Smooth muscle cell of the pulmonary artery (primary cell): ENCODE measurements around the gene RAB37. TPM values are rescaled to one million over a fixed set of nuclear protein-coding genes. Genes with fewer than 3 reads are reported as not detected.

Experiments
- total RNA-seq: library from RNA; depleted of rRNA; stranded (reverse); fragments of >200 nt; gene quantifications from 2 replicates; pipeline ENCODE4 v1.2.3, GENCODE V29; 2014

RAB37 gene, protein sequence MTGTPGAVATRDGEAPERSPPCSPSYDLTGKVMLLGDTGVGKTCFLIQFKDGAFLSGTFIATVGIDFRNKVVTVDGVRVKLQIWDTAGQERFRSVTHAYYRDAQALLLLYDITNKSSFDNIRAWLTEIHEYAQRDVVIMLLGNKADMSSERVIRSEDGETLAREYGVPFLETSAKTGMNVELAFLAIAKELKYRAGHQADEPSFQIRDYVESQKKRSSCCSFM
- total RNA-seq = 0.33 and 0.36 TPM in 2 replicates

DNA sequence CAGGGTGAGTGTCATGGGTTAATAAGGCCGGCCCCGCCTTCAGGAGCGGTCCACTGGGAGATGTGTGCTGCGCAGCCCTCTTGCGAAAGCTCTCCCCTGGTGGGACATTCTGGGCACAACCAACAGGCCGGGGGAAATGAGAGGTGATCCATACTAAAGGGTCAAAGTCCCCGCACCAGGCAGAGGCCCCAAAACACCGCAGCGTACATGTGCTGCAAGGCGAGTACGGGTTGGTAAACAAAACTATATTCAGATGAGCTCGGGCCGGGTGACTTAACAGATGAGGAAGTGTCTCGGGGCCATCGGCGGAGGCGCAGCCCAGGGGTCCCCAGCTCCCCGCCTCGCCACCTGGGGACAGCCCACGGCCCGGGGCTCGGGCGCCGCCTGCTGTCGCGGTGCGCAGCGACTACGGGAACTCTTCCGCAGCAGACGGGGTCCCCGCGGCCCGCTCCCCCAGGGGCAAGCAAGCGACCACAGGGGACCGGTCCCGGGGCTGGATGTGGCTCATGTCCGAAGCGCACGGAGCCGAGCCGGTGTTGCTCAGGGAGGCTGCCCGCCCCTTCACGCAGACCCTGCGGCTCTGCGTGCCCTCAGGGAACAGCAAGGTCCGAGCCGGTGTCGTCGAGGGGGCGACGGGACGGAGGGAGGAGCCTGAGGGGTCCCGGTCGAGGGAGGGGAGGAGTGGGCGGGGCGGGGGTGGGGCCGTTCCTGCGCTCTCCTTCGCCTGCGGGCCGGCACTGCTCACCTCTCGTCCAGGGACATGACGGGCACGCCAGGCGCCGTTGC lies at the start of gene RAB37:
Gene RAB37, plus strand, starts transcription at position 744 of the 786 bp plus-strand sequence. Its CDS starts 17 bp downstream, at position 761.

DNA sequence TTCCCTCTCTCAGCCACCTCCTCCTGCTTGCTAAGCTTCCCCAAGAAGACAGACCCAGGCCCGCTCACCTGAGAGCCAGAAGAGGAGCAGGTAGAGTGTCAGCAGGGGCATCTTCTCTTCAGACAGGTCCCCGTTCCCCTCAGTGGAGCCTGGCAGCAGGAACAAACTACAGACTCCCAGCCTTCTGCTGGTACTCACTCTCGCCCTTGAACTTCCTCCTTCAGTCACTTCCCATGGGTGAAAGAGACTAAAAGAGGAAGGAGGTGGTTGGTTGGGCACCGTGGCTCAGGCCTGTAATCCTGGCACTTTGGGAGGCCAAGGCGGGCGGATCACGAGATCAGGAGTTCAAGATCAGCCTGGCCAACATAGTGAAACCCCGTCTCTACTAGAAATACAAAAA lies 24.3 kb upstream of the RAB37 start, which contains the start of gene CD300LF:
Gene CD300LF, minus strand, starts transcription at position 168 of the 400 bp plus-strand sequence. Its CDS starts 57 bp downstream, at position 111.

DNA sequence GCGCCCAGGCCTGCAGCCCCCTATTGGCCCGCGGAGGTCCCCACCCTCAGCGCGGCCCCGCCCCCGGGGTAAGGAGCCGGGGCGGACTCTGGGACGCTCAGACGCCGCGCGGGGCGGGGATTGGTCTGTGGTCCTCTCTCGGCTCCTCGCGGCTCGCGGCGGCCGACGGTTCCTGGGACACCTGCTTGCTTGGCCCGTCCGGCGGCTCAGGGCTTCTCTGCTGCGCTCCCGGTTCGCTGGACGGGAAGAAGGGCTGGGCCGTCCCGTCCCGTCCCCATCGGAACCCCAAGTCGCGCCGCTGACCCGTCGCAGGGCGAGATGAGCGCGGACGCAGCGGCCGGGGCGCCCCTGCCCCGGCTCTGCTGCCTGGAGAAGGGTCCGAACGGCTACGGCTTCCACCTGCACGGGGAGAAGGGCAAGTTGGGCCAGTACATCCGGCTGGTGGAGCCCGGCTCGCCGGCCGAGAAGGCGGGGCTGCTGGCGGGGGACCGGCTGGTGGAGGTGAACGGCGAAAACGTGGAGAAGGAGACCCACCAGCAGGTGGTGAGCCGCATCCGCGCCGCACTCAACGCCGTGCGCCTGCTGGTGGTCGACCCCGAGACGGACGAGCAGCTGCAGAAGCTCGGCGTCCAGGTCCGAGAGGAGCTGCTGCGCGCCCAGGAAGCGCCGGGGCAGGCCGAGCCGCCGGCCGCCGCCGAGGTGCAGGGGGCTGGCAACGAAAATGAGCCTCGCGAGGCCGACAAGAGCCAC lies 11.6 kb downstream of the RAB37 start, which contains the start of gene NHERF1:
Gene NHERF1, plus strand, starts transcription at position 100 of the 750 bp plus-strand sequence. Its CDS starts 219 bp downstream, at position 319.

DNA sequence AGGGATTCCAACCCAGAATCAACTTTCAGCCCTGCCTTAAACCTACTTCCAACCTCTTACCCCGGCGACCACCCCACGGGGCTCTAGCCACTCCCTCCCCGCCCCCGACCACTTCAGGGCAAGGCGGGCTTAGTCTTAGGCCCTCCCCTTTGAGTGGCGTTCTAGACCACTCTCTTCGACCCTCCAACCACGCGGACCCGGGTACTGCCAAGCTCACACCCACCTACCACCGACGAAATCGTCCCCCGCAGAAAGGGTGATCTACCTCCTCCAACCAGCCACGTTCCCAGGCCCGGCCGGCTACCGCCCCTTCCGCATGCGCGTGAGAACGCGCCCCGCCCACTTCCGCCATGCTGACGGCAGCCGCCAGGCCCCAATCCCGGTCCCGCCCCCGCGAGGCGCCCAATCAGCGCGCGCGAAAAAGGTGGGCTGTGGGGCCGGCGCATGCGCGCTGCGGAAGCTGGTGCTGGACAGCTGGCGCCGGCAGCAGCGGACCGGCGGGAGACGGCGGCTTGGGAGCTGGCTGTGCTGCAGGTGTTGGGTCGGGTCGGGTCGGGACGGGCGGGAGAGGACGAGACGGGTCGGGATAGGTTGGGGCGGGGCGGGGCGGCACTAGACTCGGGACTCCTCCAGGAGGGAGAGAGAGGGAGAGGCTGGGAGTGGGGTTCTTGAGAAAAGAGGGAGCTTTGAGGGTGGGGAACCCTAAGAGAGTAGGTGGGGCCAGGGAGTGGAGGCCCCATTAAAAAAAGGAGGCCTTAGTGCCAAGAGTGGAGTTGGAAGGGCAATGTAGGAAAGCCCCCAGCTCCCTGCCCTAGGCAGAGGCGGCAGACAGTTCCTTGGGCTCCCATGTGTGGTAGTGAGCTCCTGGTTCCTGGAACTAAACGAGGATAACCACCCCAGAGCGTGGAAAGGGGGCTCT lies 39.2 kb downstream of the RAB37 start, which contains the start of gene NAT9:
Gene NAT9, minus strand, starts transcription at position 302 of the 919 bp plus-strand sequence. CDS start 647 bp downstream, outside the sequence.

Other genes starting within 250 kb of the RAB37 start
- gene CD300LB, start 205.8 kb upstream of the RAB37 start, total RNA-seq = not detected in 2 replicates
- gene CD300C, start 191.1 kb upstream of the RAB37 start, total RNA-seq = not detected in 2 replicates
- not detected in 2 replicates for gene CD300H, start 169.7 kb upstream of the RAB37 start, total RNA-seq
- gene CD300LD, start 145.0 kb upstream of the RAB37 start, total RNA-seq = not detected in 2 replicates
- not detected in 2 replicates for gene CD300E, start 113.5 kb upstream of the RAB37 start, total RNA-seq
- gene CD300LF, start 24.3 kb upstream of the RAB37 start, total RNA-seq = not detected in 2 replicates
- gene NHERF1, start 11.4 kb downstream of the RAB37 start, total RNA-seq = 13.0 and 14.5 TPM in 2 replicates
- gene NAT9, start 39.1 kb downstream of the RAB37 start, total RNA-seq = 32.6 and 46.7 TPM in 2 replicates
- gene GRIN2C, start 122.6 kb downstream of the RAB37 start, total RNA-seq = 0.13 and 0.50 TPM in 2 replicates
- 25.0 and 43.9 TPM in 2 replicates for gene FDXR, start 135.7 kb downstream of the RAB37 start, total RNA-seq
- not detected in 2 replicates for gene FADS6, start 156.4 kb downstream of the RAB37 start, total RNA-seq
- gene USH1G, start 186.0 kb downstream of the RAB37 start, total RNA-seq = 0.03 TPM in 1 of 2 replicates, not detected in the other
- not detected in 2 replicates for gene OTOP2, start 187.0 kb downstream of the RAB37 start, total RNA-seq
- gene OTOP3, start 198.6 kb downstream of the RAB37 start, total RNA-seq = not detected in 2 replicates
- gene HID1, start 235.5 kb downstream of the RAB37 start, total RNA-seq = 2.2 and 2.3 TPM in 2 replicates